Activated CD4-positive, alpha-beta memory T cell treated with anti-CD3 and anti-CD28 coated beads, Interleukin-2, amount 10 ng/mL, durations not matched to agents 7 days and 5 days (primary cell): ENCODE data around the gene IL4R. TPM values are rescaled to one million over a fixed set of nuclear protein-coding genes. Genes with fewer than 3 reads are reported as not detected.
"Not testable (repeated sequence)": the region's sequence is repeated elsewhere in the genome, so short reads cannot be mapped to it uniquely, and the experiment has no call there.

Experiments used
- CTCF ChIA-PET: fragments of 350-600 bp; sonication (Branson Sonifier 250); formaldehyde crosslinking; loops from one replicate; lab custom pipeline; 2021; ENCODE audit warnings: antibody characterized with exemption, inconsistent platforms; lab: Charles Lee
- POLR2A ChIA-PET: fragments of 350-600 bp; sonication (Branson Sonifier 250); formaldehyde crosslinking; loops from one replicate; lab custom pipeline; 2021; ENCODE audit warnings: antibody characterized with exemption; lab: Charles Lee
- DNase-seq: peaks from one replicate; pipeline ENCODE4 v3.0.0-alpha.2; 2020
- H3K27ac Mint-ChIP-seq: one replicate; pipeline ENCODE4 v1.8.0; 2021; ENCODE audit warnings: mild to moderate bottlenecking, mixed read lengths
- H3K27me3 Mint-ChIP-seq: one replicate; pipeline ENCODE4 v1.8.0; 2021; ENCODE audit warnings: mixed read lengths
- H3K36me3 Mint-ChIP-seq: one replicate; pipeline ENCODE4 v1.8.0; 2021; ENCODE audit warnings: low read depth, mixed read lengths
- H3K4me1 Mint-ChIP-seq: one replicate; pipeline ENCODE4 v1.8.0; 2021; ENCODE audit warnings: mixed read lengths
- H3K4me3 Mint-ChIP-seq: one replicate; pipeline ENCODE4 v1.8.0; 2021; ENCODE audit warnings: mild to moderate bottlenecking, mixed read lengths
- H3K9me3 Mint-ChIP-seq: one replicate; pipeline ENCODE4 v1.8.0; 2021; ENCODE audit warnings: mixed read lengths
- total RNA-seq, 2 experiments: library from RNA; stranded (reverse); gene quantifications; one replicate each; pipeline ENCODE4 v1.2.3, GENCODE V29; 2021

Gene IL4R
- total RNA-seq, 2 experiments from 2014 or later = 257 to 268 TPM

DNA sequence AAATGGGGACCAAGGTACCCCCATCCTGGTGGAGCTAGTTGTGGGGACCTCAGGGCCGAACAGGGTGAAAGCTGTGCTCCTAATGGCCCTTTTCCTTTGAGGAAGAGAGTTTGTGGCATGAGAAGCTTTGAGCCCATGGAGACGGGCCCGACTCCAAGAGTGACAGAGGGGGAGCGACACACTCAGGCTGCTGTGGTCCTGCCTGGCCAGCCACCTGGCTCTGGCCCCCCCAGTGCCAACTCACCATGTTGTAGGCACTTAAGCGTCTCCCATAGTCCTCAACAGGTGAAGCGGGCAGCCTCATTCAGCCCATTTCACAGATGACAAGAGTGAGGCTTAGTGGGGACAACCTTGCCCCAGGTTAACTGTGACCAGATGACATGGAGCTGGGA is 89.8 kb downstream of the IL4R start:
- H3K27ac Mint-ChIP-seq = peak overlapping the region; percentile 96
- no peaks in the 10 kb centered on the region for H3K9me3 Mint-ChIP-seq
- H3K36me3 Mint-ChIP-seq = peaks cover 27% of the 10 kb centered on the region
- H3K4me3 Mint-ChIP-seq = peak overlapping the region; percentile 92
- no peak for DNase-seq
- peaks cover 6% of the 10 kb centered on the region for H3K27me3 Mint-ChIP-seq
- ChIA-PET POLR2A (interaction anchor here (0.9 to 9.3 kb wide), 14 partner anchors 12 to 230 kb away, joined by 3 to 80 read pairs (median 8); partner anchors contain the start of gene KDM8), CTCF (interaction anchor here (1.3 to 3.5 kb wide), 6 partner anchors 31 to 224 kb away, joined by 3 to 22 read pairs (median 4); no protein-coding TSS in a partner anchor)
- peaks cover 85% of the 10 kb centered on the region for H3K4me1 Mint-ChIP-seq

DNA sequence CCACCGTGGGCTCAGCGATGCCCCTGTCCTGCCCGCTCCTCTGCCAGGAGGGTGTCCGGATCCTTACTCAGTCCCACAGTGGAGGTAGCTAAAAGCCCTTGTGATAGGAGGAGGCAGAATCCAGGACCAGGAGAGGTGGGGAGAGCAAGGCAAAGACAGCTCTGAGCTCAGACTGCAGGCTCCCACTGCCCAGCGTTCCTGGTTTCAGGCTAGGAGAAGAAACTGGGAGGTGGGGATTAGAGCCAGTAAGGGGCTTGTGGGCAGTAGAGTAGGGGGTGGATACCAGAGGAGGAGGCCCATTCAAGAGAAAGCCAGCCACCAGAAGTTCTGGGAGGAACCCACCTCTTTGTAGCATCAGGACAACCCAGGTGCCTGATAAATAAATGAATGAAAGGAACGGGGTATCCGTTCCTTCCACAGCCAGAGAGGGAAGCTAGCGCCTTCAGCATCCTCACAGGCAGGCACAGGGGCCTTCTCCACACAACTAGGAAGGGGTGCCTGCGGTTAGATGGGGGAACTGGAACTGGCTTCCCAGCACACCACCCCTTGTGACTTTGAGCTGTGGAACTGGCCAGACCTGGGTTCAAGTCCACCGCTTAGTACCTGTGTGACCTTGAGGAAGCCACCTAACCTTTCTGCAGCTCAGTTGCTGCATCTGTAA is 90.5 kb downstream of the IL4R start:
- H3K36me3 Mint-ChIP-seq = peaks cover 30% of the 10 kb centered on the region
- CTCF ChIA-PET = interaction anchor here (0.7 to 1.8 kb wide), 14 partner anchors 29 to 235 kb away, joined by 3 to 8 read pairs (median 4); no protein-coding TSS in a partner anchor
- POLR2A ChIA-PET = interaction anchor here (0.9 to 9.3 kb wide), 17 partner anchors 12 to 205 kb away, joined by 3 to 80 read pairs (median 5); partner anchors contain the start of gene KDM8

DNA sequence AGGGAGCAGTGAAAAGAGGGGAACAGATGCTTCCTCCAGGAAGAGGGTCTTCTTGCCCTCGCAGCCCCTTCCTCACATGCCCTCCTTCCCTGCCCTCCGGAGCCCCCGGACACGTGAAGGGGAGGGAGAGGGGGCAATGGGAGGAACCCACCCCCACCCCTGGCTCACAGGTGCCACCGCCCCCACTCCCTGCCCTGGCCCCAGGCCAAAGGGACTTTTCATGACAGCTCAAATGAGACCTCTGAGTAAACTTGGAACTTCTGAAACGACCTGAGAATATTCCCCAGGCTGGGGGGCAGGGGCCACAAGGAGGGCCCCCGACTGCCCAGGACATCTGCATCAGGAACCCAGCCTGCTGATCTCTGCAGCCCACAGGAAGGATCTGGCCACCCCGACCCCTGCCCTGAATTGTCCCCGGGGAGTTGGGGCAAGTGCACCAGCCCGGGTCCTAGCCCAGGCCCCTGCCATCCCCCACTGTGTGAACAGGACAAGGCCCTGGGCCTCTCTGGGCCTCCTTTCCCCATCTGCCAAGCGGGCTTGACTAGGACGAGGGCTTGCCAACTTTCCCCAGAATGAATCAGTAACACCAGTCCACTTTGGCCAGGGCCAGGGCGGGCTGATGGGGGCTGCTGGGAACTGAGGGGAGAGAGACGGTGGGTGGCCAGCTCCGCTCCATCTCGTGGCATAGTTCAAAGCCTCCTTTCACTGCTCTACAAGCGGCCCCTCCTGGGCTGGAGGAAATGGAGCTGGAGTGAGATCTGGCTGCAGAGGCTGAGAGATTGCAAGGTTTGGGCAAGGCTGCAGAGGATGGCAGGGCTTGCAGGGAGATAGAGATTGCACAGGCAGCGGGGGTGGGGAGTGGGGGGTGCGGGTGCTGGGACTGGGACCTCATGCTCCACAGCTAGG is 92.0 kb downstream of the IL4R start:
- peak; percentile 50 for DNase-seq
- H3K27me3 Mint-ChIP-seq = peaks cover 3% of the 10 kb centered on the region
- H3K4me3 Mint-ChIP-seq = peak overlapping the region; percentile 70
- no peaks in the 10 kb centered on the region for H3K9me3 Mint-ChIP-seq
- H3K36me3 Mint-ChIP-seq = peaks cover 39% of the 10 kb centered on the region
- H3K27ac Mint-ChIP-seq = peak overlapping the region; percentile 87
- peaks cover 89% of the 10 kb centered on the region for H3K4me1 Mint-ChIP-seq
- ChIA-PET CTCF (interaction anchor here (0.8 to 2.4 kb wide), 15 partner anchors 15 to 226 kb away, joined by 3 to 10 read pairs (median 4); no protein-coding TSS in a partner anchor), POLR2A (interaction anchor here (0.6 to 9.3 kb wide), 17 partner anchors 13 to 206 kb away, joined by 3 to 80 read pairs (median 8); partner anchors contain the start of gene KATNIP)

More for the DNA sequence above, 90.5 kb downstream of the IL4R start:
- no peak for DNase-seq
- Mint-ChIP-seq H3K27me3 (peaks cover 6% of the 10 kb centered on the region), H3K4me3 (peak overlapping the region; percentile 92), H3K9me3 (no peaks in the 10 kb centered on the region), H3K4me1 (peaks cover 85% of the 10 kb centered on the region), H3K27ac (peak overlapping the region; percentile 96)

DNA sequence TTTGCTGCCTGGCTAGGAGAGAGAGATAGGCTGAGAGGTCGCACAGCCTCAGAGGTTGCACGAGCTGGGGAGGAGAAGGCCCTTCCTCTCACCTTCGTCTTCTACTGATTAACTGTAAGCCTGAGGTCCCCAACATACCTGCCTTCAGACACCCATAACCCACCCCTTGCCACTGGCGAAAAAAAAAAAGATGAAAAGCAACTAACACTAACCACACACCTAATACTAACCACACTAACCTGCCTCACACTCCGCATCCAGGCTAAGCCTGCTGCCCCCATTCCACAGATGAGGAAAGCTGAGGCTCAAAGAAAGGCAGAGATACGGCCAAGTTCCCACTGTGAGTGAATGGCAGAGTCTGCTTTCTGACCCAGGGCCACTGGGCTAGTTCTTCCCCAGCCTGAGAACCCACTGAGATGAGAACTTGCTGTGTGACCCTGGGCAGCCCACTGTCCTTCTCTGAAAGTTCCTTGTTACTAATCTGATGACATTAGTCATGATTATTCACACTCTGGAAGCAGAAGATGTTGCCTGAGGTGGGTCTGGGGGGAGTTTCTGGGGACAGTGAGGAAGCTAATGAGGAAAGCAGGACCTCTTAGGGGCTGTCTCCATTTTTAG is 92.8 kb downstream of the IL4R start:
- DNase-seq = no peak
- POLR2A ChIA-PET = interaction anchor here (0.6 to 9.3 kb wide), 11 partner anchors 12 to 233 kb away, joined by 3 to 80 read pairs (median 5); partner anchors contain the start of gene KATNIP
- peaks cover 1% of the 10 kb centered on the region for H3K9me3 Mint-ChIP-seq

DNA sequence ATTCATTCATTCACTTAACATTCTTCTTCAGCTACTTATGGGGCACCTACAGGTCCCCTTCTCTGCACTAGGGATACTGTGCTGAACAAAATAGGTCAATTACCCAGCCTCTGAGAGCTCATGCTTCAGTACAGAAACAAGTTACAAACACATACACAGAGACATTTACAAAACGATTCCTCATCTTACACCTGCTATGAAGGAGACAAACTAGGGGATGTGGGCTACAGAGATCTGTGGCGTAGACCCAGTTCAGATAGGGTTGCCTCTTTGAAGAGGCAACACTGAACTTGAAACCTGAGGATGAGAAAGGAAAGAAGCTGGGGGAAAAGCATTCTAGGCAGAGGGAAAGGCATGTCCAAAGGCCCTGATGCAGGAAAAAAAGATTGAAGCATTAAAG is 93.4 kb downstream of the IL4R start:
- DNase-seq = no peak
- Mint-ChIP-seq H3K4me1 (peaks cover 85% of the 10 kb centered on the region), H3K4me3 (peak overlapping the region; percentile 48)

More for the DNA sequence above, 92.8 kb downstream of the IL4R start:
- no peaks in the 10 kb centered on the region for H3K27me3 Mint-ChIP-seq
- peak overlapping the region; percentile 87 for H3K27ac Mint-ChIP-seq
- CTCF ChIA-PET = interaction anchor here (0.8 to 2.4 kb wide), 12 partner anchors 14 to 297 kb away, joined by 3 to 10 read pairs (median 4); no protein-coding TSS in a partner anchor
- peak overlapping the region; percentile 70 for H3K4me3 Mint-ChIP-seq
- H3K4me1 Mint-ChIP-seq = peaks cover 85% of the 10 kb centered on the region
- H3K36me3 Mint-ChIP-seq = peaks cover 46% of the 10 kb centered on the region

DNA sequence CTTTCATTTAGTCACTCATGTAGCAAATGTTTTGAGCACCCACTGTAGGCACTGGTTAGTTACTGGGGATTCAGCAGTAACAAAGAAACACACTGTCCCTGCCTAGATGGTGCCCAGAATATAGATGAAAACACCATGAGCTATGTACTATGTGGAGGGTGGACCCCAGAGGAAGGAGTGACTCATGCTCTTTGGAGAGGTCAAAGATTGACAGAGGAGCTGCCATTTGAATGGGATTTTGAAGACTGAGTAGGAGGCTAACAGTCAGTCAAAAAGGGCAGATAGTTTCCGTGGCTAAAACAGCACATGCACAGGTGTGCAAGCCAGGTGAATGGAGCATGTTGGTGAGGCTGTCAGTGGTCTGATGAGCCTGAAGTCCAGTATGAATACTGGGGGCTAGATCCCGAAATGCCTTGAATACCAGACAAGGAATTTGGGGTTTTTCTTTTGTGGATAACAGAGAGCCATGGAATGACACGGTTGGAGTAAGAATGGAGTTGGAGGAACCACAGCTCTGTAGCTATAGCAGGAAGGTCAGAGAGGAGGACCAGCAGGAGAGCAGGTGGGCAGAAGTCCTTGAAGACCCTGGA is 94.3 kb downstream of the IL4R start:
- H3K4me3 Mint-ChIP-seq = peak overlapping the region; percentile 50
- POLR2A ChIA-PET = interaction anchor here (0.9 to 9.3 kb wide), 12 partner anchors 9 to 235 kb away, joined by 3 to 80 read pairs (median 4); no protein-coding TSS in a partner anchor

More for the DNA sequence above, 93.4 kb downstream of the IL4R start:
- H3K9me3 Mint-ChIP-seq = peaks cover 6% of the 10 kb centered on the region
- peak overlapping the region; percentile 87 for H3K27ac Mint-ChIP-seq
- peaks cover 51% of the 10 kb centered on the region for H3K36me3 Mint-ChIP-seq
- H3K27me3 Mint-ChIP-seq = no peaks in the 10 kb centered on the region
- POLR2A ChIA-PET = interaction anchor here (0.6 to 9.3 kb wide), 14 partner anchors 8 to 234 kb away, joined by 3 to 80 read pairs (median 4); no protein-coding TSS in a partner anchor
- CTCF ChIA-PET = interaction anchor here (0.8 to 2.4 kb wide), 10 partner anchors 14 to 297 kb away, joined by 3 to 10 read pairs (median 4); no protein-coding TSS in a partner anchor

DNA sequence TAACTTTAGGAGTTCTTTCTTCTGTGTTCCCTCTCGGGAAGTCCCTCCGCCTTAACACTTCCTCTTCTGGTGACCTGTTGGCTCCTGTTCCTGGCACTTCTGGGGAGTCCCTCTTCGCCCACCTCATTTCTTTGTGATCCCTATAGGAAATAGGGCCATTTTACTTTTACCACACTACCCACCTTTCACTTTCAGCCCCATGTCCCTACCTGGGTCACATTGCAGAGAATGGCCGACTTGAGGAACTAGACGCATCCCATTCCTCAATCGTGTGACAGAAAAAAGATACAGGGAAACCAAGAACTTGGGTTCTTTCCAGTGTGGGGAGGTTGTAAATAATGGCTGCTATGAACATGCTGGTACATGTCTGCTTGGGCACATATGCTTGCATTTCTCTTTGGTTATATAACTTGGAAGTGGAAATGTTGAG is 94.8 kb downstream of the IL4R start:
- Mint-ChIP-seq H3K4me3 (peak overlapping the region; percentile 17), H3K27ac (peak overlapping the region; percentile 87)
- POLR2A ChIA-PET = interaction anchor here (0.9 to 9.3 kb wide), 6 partner anchors 18 to 173 kb away, joined by 3 to 80 read pairs (median 16); no protein-coding TSS in a partner anchor

More for the DNA sequence above, 94.3 kb downstream of the IL4R start:
- CTCF ChIA-PET = interaction anchor here (1.3 to 2.4 kb wide), 5 partner anchors 19 to 229 kb away, joined by 5 to 10 read pairs (median 8); no protein-coding TSS in a partner anchor
- peaks cover 11% of the 10 kb centered on the region for H3K9me3 Mint-ChIP-seq
- H3K27me3 Mint-ChIP-seq = no peaks in the 10 kb centered on the region
- no peak for DNase-seq
- H3K4me1 Mint-ChIP-seq = peaks cover 83% of the 10 kb centered on the region
- H3K36me3 Mint-ChIP-seq = peaks cover 53% of the 10 kb centered on the region
- peak overlapping the region; percentile 87 for H3K27ac Mint-ChIP-seq

DNA sequence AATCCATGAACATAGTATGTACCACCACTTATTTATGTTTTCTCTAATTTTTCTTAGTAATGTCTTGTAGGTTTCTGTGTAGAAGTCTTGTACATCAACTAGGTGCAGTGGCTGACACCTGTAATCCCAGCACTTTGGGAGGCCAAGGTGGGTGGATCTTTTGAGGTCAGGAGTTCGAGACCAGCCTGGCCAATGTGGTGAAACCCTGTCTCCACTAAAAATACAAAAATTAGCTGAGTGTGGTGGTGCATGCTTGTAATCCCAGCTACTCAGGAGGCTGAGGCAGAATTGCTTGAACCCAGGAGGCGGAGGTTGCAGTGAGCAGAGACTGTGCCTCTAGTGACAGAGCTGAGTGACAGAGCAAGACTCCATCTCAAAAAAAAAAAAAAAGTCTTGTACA is 96.2 kb downstream of the IL4R start:
- H3K27ac Mint-ChIP-seq, H3K27me3 Mint-ChIP-seq, DNase-seq, H3K4me3 Mint-ChIP-seq: not testable (repeated sequence)
- peaks cover 58% of the 10 kb centered on the region for H3K36me3 Mint-ChIP-seq
- peaks cover 15% of the 10 kb centered on the region for H3K9me3 Mint-ChIP-seq
- POLR2A ChIA-PET = interaction anchor here (0.6 kb wide), 1 partner anchor 381 kb away, joined by 3 read pairs; no protein-coding TSS in a partner anchor
- peaks cover 77% of the 10 kb centered on the region for H3K4me1 Mint-ChIP-seq
- CTCF ChIA-PET = interaction anchor here (1.1 to 1.2 kb wide), 2 partner anchors 8 to 18 kb away, joined by 3 to 5 read pairs; partner anchors contain the start of gene IL21R

More for the DNA sequence above, 94.8 kb downstream of the IL4R start:
- Mint-ChIP-seq H3K36me3 (peaks cover 55% of the 10 kb centered on the region), H3K27me3 (no peaks in the 10 kb centered on the region), H3K4me1 (peaks cover 83% of the 10 kb centered on the region), H3K9me3 (peaks cover 14% of the 10 kb centered on the region)
- CTCF ChIA-PET = interaction anchor here (1.3 to 2.2 kb wide), 3 partner anchors 19 to 229 kb away, joined by 5 to 9 read pairs (median 8); no protein-coding TSS in a partner anchor
- no peak for DNase-seq

DNA sequence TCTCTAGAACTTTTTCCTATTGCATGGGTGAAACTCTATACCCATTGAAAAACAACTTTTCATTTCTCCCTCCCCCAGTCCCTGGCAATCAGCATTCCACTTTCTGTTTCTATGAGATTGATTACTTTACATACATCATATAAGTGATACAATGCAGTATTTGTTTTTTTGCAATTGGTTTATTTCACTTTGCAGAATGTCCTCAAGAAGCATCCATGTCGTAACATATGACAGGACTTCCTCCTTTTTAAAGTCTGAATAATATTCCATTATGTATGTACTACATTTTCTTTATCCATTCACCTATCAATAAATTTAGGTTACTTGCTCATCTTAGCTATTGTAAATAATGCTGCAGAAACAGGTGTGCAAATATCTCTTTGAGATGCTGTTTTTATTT is 97.0 kb downstream of the IL4R start:
- H3K4me3 Mint-ChIP-seq = no peak overlapping the region
- peaks cover 15% of the 10 kb centered on the region for H3K9me3 Mint-ChIP-seq
- peaks cover 66% of the 10 kb centered on the region for H3K36me3 Mint-ChIP-seq
- H3K27ac Mint-ChIP-seq = no peak overlapping the region
- ChIA-PET CTCF (interaction anchor here (1.2 kb wide), 2 partner anchors 19 to 231 kb away, joined by 4 to 5 read pairs; no protein-coding TSS in a partner anchor), POLR2A (interaction anchor here (0.6 kb wide), 1 partner anchor 380 kb away, joined by 3 read pairs; no protein-coding TSS in a partner anchor)
- H3K27me3 Mint-ChIP-seq = no peaks in the 10 kb centered on the region
- no peak for DNase-seq
- H3K4me1 Mint-ChIP-seq = peaks cover 76% of the 10 kb centered on the region

DNA sequence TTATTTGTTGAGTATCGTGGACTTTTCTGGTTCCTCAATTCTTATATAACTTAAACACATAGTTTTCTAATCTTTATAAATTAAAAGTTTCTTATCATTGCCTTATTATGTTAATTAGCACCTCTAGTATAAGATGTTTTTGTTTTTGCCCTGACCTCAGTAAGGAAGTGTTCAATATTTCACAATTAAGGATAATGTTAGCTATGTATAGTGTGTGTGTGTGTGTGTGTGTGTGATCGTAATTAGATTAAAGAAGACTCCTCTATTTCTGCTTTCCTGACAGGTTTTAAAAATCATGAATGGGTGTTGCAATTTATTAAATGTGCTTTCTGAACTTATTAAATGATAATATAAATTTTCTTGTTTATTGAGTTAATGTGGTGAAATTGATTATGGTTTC is 100.2 kb downstream of the IL4R start:
- Mint-ChIP-seq H3K4me3 (no peak overlapping the region), H3K4me1 (peaks cover 54% of the 10 kb centered on the region), H3K27ac (no peak overlapping the region), H3K9me3 (peaks cover 21% of the 10 kb centered on the region), H3K27me3 (no peaks in the 10 kb centered on the region), H3K36me3 (peaks cover 78% of the 10 kb centered on the region)
- ChIA-PET POLR2A (no interaction called here), CTCF (no interaction called here)
- DNase-seq = no peak
